Stimulated activated CD4-positive, alpha-beta T cell treated with anti-CD3 and anti-CD28 coated beads, Interleukin-4, amount 100 ng/mL, for 4 hours (primary cell): ENCODE results near the gene CASP14.
"Not testable (repeated sequence)": the region's sequence is repeated elsewhere in the genome, so short reads cannot be mapped to it uniquely, and the experiment has no call there.

Source experiments
- DNase-seq, 2 experiments: peaks; one replicate each; pipeline ENCODE4 v3.0.0-alpha.2; 2020

The CASP14 gene

GRCh38 chr19:15048885-15049541, at the start of gene CASP14:
Gene CASP14, plus strand, starts transcription at chr19:15049480. Its CDS starts 2,772 bp downstream, at chr19:15052252.
- no peak for DNase-seq

GRCh38 chr19:15008308-15008707, 41.0 kb upstream of the CASP14 start:
- DNase-seq = no peak

- DNase-seq = no peak
Measured at GRCh38 chr19:15010501-15011300, 38.6 kb upstream of the CASP14 start.

- no peak for DNase-seq
Measured at GRCh38 chr19:15014579-15014978, 34.7 kb upstream of the CASP14 start.

GRCh38 chr19:15015946-15016542, 33.2 kb upstream of the CASP14 start:
- no peak for DNase-seq

GRCh38 chr19:15018836-15019235, 30.4 kb upstream of the CASP14 start:
- not testable (repeated sequence) for DNase-seq

- no peak for DNase-seq
Measured at GRCh38 chr19:15021286-15022007, 27.8 kb upstream of the CASP14 start.

- no peak for DNase-seq
Measured at GRCh38 chr19:15022752-15023151, 26.5 kb upstream of the CASP14 start.

- no peak for DNase-seq
Measured at GRCh38 chr19:15025217-15025616, 24.1 kb upstream of the CASP14 start.

GRCh38 chr19:15028490-15028889, 20.8 kb upstream of the CASP14 start:
- no peak for DNase-seq

GRCh38 chr19:15031675-15032074, 17.6 kb upstream of the CASP14 start:
- DNase-seq = no peak

GRCh38 chr19:15035795-15036311, 13.4 kb upstream of the CASP14 start:
- DNase-seq = no peak

GRCh38 chr19:15037586-15037985, 11.7 kb upstream of the CASP14 start:
- no peak for DNase-seq

GRCh38 chr19:15038294-15038693, 11.0 kb upstream of the CASP14 start:
- no peak for DNase-seq

GRCh38 chr19:15042003-15042402, 7.3 kb upstream of the CASP14 start:
- no peak for DNase-seq

- DNase-seq = no peak
Measured at GRCh38 chr19:15042826-15043225, 6.5 kb upstream of the CASP14 start.

- DNase-seq = no peak
Measured at GRCh38 chr19:15045506-15045905, 3.8 kb upstream of the CASP14 start.

GRCh38 chr19:15047680-15048079, 1.6 kb upstream of the CASP14 start:
- DNase-seq = no peak

GRCh38 chr19:15048128-15048527, 1.2 kb upstream of the CASP14 start:
- DNase-seq = no peak

GRCh38 chr19:15050639-15051038, 1.4 kb downstream of the CASP14 start:
- DNase-seq = no peak

GRCh38 chr19:15062036-15062435, 12.8 kb downstream of the CASP14 start:
- DNase-seq = no peak

GRCh38 chr19:15070386-15070785, 21.1 kb downstream of the CASP14 start:
- DNase-seq = not testable (repeated sequence)
